ENCODE measurements around the gene ACP5. TPM values are rescaled to one million over a fixed set of nuclear protein-coding genes. Genes with fewer than 3 reads are reported as not detected.
"Not testable (repeated sequence)": the region's sequence is repeated elsewhere in the genome, so short reads cannot be mapped to it uniquely, and the experiment has no call there.

Gene ACP5
- total RNA-seq, 1 experiment from 2014 or later: not detected

DNA sequence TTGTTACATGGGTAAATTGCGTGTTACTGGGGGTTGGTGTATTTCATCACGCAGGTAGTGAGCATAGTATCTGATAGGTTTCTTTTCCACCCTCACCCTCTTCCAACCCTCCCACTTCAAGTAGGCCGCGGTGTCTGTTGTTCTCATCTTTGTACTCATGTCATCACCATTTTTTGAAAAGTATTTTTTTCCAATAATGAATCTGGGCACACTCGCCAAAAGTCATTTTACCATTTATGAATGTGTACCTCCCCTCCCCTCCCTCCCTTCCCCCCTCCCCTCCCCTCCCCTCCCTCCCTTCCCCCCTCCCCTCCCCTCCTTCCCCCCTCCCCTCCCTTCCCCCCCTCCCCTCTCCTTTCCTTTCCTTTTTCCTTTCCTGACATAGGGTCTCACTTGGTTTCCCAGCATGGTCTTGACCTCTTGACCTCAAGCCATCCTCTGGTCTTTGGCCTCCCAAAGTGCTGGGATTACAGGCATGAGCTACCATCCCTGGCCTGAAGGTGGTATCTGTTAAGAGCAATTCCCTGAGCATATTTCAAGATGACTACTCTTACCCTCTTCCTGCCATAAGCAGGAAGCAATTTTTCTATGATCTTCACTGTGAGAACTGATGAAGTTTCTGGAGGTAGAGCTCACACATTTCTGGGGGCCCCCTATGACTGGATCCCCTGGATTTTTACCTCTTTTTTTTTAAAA is 35.5 kb upstream of the ACP5 start:
- Histone ChIP-seq H3K27me3 (ENCODE audit: low read length) (no peaks in the 10 kb centered on the region), H3K36me3 (ENCODE audit: low read depth, low read length) (peaks cover 45% of the 10 kb centered on the region), H2AFZ (ENCODE audit: low read length) (no peak overlapping the region), H3K9me3 (ENCODE audit: low read length) (peaks cover 22% of the 10 kb centered on the region), H3K9ac (ENCODE audit: low read length) (no peak overlapping the region), H3K4me1 (ENCODE audit: insufficient read depth, low read length) (no peaks in the 10 kb centered on the region), H3K79me2 (ENCODE audit: low read length) (peaks cover 6% of the 10 kb centered on the region; the same call in 1 of the 2 replicates), H3K4me2 (ENCODE audit: low read length) (no peak overlapping the region), H4K20me1 (ENCODE audit: low read length) (no peaks in the 10 kb centered on the region), H3K4me3 (ENCODE audit: low read length) (no peak overlapping the region), H3K27ac (ENCODE audit: low read length) (no peak overlapping the region), H3K9me2 (replicated peaks; ENCODE audit: low read length) (no peaks in the 10 kb centered on the region), H3F3A (ENCODE audit: low read length, unreplicated experiment) (no peaks in the 10 kb centered on the region)
- intact Hi-C loops (cut with micrococcal nuclease): no loop called here
- POLR2A ChIA-PET (ENCODE audit: unreplicated experiment): no interaction called here
- ATAC-seq (no peak), DNase-seq (no peak)
- BruUV-seq (replicated peaks): no TSS peak
- TF ChIP-seq EZH2phosphoT487 (IDR thresholded peaks at IDR 0.05; ENCODE audit: borderline replicate concordance, low read length) (no peak), EZH2 (IDR thresholded peaks at IDR 0.05; ENCODE audit: low read length, unreplicated experiment) (no peak)
- TF ChIP-seq, protein P1, sequence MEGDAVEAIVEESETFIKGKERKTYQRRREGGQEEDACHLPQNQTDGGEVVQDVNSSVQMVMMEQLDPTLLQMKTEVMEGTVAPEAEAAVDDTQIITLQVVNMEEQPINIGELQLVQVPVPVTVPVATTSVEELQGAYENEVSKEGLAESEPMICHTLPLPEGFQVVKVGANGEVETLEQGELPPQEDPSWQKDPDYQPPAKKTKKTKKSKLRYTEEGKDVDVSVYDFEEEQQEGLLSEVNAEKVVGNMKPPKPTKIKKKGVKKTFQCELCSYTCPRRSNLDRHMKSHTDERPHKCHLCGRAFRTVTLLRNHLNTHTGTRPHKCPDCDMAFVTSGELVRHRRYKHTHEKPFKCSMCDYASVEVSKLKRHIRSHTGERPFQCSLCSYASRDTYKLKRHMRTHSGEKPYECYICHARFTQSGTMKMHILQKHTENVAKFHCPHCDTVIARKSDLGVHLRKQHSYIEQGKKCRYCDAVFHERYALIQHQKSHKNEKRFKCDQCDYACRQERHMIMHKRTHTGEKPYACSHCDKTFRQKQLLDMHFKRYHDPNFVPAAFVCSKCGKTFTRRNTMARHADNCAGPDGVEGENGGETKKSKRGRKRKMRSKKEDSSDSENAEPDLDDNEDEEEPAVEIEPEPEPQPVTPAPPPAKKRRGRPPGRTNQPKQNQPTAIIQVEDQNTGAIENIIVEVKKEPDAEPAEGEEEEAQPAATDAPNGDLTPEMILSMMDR (conservative IDR thresholded peaks at IDR 0.05; ENCODE audit: low read depth, low read length): 0 out of 2 replicates have a peak, but pooled peaks have one; percentile 15
- CTCF ChIA-PET: no interaction called here

DNA sequence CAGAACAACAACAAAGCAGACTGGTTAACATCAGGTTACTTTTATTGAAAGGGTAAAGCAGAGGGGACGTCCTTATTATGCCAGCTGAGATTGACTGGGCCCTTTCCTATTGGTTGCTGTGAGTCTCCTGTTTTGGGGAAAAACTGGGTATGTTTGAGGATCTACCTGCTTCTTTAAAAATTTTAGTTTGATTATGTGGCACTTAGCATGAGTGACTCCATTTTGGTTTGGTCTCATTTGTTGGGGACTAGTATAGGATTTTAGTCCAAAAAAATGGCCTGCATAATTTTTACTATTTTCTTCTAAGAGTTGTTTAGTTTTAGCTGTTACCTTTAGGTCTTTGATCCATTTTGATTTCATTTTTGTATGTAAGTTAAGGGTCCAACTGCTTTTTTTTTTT is 34.3 kb upstream of the ACP5 start:
- H2AFZ ChIP-seq (ENCODE audit: low read length): no peak overlapping the region
- BruUV-seq (replicated peaks): no TSS peak
- H3K4me3 ChIP-seq (ENCODE audit: low read length): no peak overlapping the region
- H3K36me3 ChIP-seq (ENCODE audit: low read depth, low read length): peaks cover 37% of the 10 kb centered on the region
- intact Hi-C loops (cut with micrococcal nuclease): no loop called here
- H3K9me3 ChIP-seq (ENCODE audit: low read length): peaks cover 10% of the 10 kb centered on the region
- DNase-seq: no peak
- H3K9me2 ChIP-seq (replicated peaks; ENCODE audit: low read length): no peaks in the 10 kb centered on the region
- H3K4me1 ChIP-seq (ENCODE audit: insufficient read depth, low read length): no peaks in the 10 kb centered on the region
- no peak overlapping the region for H3K4me2 ChIP-seq (ENCODE audit: low read length)
- H3F3A ChIP-seq (ENCODE audit: low read length, unreplicated experiment): no peaks in the 10 kb centered on the region
- ChIA-PET CTCF (no interaction called here), POLR2A (ENCODE audit: unreplicated experiment) (no interaction called here)
- H3K27ac ChIP-seq (ENCODE audit: low read length): no peak overlapping the region
- H3K79me2 ChIP-seq (ENCODE audit: low read length): peaks cover 6% of the 10 kb centered on the region; the same call in 1 of the 2 replicates
- TF ChIP-seq, protein P1 (conservative IDR thresholded peaks at IDR 0.05; ENCODE audit: low read depth, low read length): no peak
- no peak for TF ChIP-seq EZH2phosphoT487 (IDR thresholded peaks at IDR 0.05; ENCODE audit: borderline replicate concordance, low read length)
- no peak for TF ChIP-seq EZH2 (IDR thresholded peaks at IDR 0.05; ENCODE audit: low read length, unreplicated experiment)
- H3K27me3 ChIP-seq (ENCODE audit: low read length): no peaks in the 10 kb centered on the region
- no peak for ATAC-seq
- H3K9ac ChIP-seq (ENCODE audit: low read length): no peak overlapping the region
- no peaks in the 10 kb centered on the region for H4K20me1 ChIP-seq (ENCODE audit: low read length)

DNA sequence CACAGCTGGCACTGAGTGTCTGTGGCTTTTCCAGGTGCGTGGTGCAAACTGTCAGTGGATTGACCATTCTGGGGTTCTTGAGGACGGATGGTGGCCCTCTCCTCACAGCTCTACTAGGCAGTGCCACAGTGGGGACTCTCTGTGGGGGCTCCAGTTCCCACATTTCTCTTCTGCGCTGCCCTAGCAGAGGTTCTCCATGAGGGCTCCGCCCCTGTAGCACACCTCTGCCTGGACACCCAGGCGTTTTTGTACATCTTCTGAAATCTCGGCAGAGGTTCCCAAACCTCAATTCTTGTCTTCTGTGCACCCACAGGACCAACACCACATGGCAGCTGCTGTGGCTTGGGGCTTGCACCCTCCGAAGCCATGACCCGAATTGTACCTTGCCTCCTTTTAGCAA is 29.0 kb upstream of the ACP5 start:
- H3K36me3 ChIP-seq (ENCODE audit: low read depth, low read length): peaks cover 33% of the 10 kb centered on the region
- CTCF ChIA-PET: no interaction called here
- POLR2A ChIA-PET (ENCODE audit: unreplicated experiment): no interaction called here

GRCh38 chr19:11599704-11600103 is 22.3 kb upstream of the ACP5 start:
- not testable (repeated sequence) for DNase-seq, ATAC-seq

More for the DNA sequence above, 29.0 kb upstream of the ACP5 start:
- Histone ChIP-seq H3K27me3 (ENCODE audit: low read length) (no peaks in the 10 kb centered on the region), H3K9me2 (replicated peaks; ENCODE audit: low read length) (no peaks in the 10 kb centered on the region), H3K4me3 (ENCODE audit: low read length) (no peak overlapping the region), H3K27ac (ENCODE audit: low read length) (no peak overlapping the region), H3K9me3 (ENCODE audit: low read length) (no peaks in the 10 kb centered on the region), H3K79me2 (ENCODE audit: low read length) (peaks cover 30% of the 10 kb centered on the region), H3F3A (ENCODE audit: low read length, unreplicated experiment) (no peaks in the 10 kb centered on the region), H2AFZ (ENCODE audit: low read length) (no peak overlapping the region), H3K4me1 (ENCODE audit: insufficient read depth, low read length) (no peaks in the 10 kb centered on the region), H4K20me1 (ENCODE audit: low read length) (no peaks in the 10 kb centered on the region), H3K9ac (ENCODE audit: low read length) (no peak overlapping the region), H3K4me2 (ENCODE audit: low read length) (no peak overlapping the region)
- DNase-seq: no peak
- ATAC-seq: no peak
- BruUV-seq (replicated peaks): no TSS peak
- intact Hi-C loops (cut with micrococcal nuclease): no loop called here
- no peak for TF ChIP-seq EZH2 (IDR thresholded peaks at IDR 0.05; ENCODE audit: low read length, unreplicated experiment)
- no peak for TF ChIP-seq EZH2phosphoT487 (IDR thresholded peaks at IDR 0.05; ENCODE audit: borderline replicate concordance, low read length)
- TF ChIP-seq, protein P1 (conservative IDR thresholded peaks at IDR 0.05; ENCODE audit: low read depth, low read length): no peak

More at GRCh38 chr19:11599704-11600103, 22.3 kb upstream of the ACP5 start:
- H3K4me3 ChIP-seq (ENCODE audit: low read length); POLR2A ChIA-PET (ENCODE audit: unreplicated experiment); H3K27me3 ChIP-seq (ENCODE audit: low read length); H4K20me1 ChIP-seq (ENCODE audit: low read length); H3K4me2 ChIP-seq (ENCODE audit: low read length); H3K9ac ChIP-seq (ENCODE audit: low read length); H3K4me1 ChIP-seq (ENCODE audit: insufficient read depth, low read length); H3K27ac ChIP-seq (ENCODE audit: low read length); H2AFZ ChIP-seq (ENCODE audit: low read length); intact Hi-C loops (cut with micrococcal nuclease); H3K9me3 ChIP-seq (ENCODE audit: low read length); H3K9me2 ChIP-seq (replicated peaks; ENCODE audit: low read length); CTCF ChIA-PET; H3F3A ChIP-seq (ENCODE audit: low read length, unreplicated experiment); BruUV-seq (replicated peaks): not testable (repeated sequence)
- peaks cover 11% of the 10 kb centered on the region for H3K36me3 ChIP-seq (ENCODE audit: low read depth, low read length)
- peaks cover 70% of the 10 kb centered on the region for H3K79me2 ChIP-seq (ENCODE audit: low read length)

All from PC-3 (cell line).